Right lobe of liver (tissue), 6 donors: ENCODE measurements around the gene LDB3. TPM values are rescaled to one million over a fixed set of nuclear protein-coding genes. Genes with fewer than 3 reads are reported as not detected.
A peak's percentile ranks its signal among the peaks of the same experiment; 100 is the strongest.

Source experiments
- ATAC-seq, 4 donors: fragments of 200-7000 bp; cut with Tn5 transposase; one replicate each; pipeline ENCODE4 v1.9.1; 2020; ENCODE audit warnings: mild to moderate bottlenecking in 4 of 4, moderate library complexity in 4 of 4
- DNase-seq, 3 donors: peaks; one replicate each; pipeline ENCODE4 v3.0.0-alpha.2; 2020
- H3K27ac ChIP-seq, 3 donors: fragments of 200-600 bp; one replicate each; pipeline ENCODE4 v1.8.0; 2022
- H3K27me3 ChIP-seq, 2 donors: fragments of 200-600 bp; one replicate each; pipeline ENCODE4 v1.8.0; 2022
- H3K36me3 ChIP-seq, 4 donors: fragments of 200-600 bp; sonication (generic) in 1 of 4; one replicate each; pipeline versions ENCODE4 v1.5.1 to v1.8.0; 2017 to 2022; ENCODE audit warnings: control low read depth in 1 of 4
- H3K4me1 ChIP-seq, 4 donors: fragments of 200-600 bp; sonication (generic) in 1 of 4; one replicate each; pipeline versions ENCODE4 v1.5.1 to v1.8.0; 2017 to 2022; ENCODE audit warnings: control low read depth in 1 of 4
- H3K4me3 ChIP-seq, 3 donors: fragments of 200-600 bp; one replicate each; pipeline ENCODE4 v1.8.0; 2022
- H3K9me3 ChIP-seq, 4 donors: fragments of 200-600 bp; sonication (generic) in 1 of 4; one replicate each; pipeline versions ENCODE4 v1.5.1 to v1.8.0; 2017 to 2022; ENCODE audit warnings: control low read depth in 1 of 4
- CTCF ChIP-seq, 4 donors: fragments of 200-600 bp in 3 of 4; fragments of 450-650 bp in 1 of 4; IDR thresholded peaks; one replicate each; pipeline versions ENCODE4 v1.5.1 to v1.8.0; 2016 to 2022; ENCODE audit warnings: antibody characterized with exemption in 4 of 4, mild to moderate bottlenecking in 2 of 4
- POLR2A ChIP-seq: fragments of 450-650 bp; IDR thresholded peaks from one replicate; pipeline ENCODE4 v1.6.1; 2017; ENCODE audit warnings: antibody characterized with exemption, mild to moderate bottlenecking
- WGBS: methylation state at CpG from one replicate; pipeline ENCODE4 v1.1.6; 2018; ENCODE audit warnings: low coverage, low lambda C conversion rate; ENCODE audit not compliant: insufficient coverage; ENCODE audit errors: missing lambda C conversion rate; 5-methylcytosine and 5-hydroxymethylcytosine counted together
- intact Hi-C, 2 donors: fragments of 100-400 bp; cut with DNase I; formaldehyde crosslinking; loops; one replicate each; pipeline versions ENCODE4 v1.11.2 to v1.14.1; 2022
- total RNA-seq, 6 experiments: library from RNA; depleted of rRNA in 2 of 6; stranded (reverse); fragments of >200 nt in 2 of 6; fragmentation: NEBNext Ultra II Directional in 3 of 6; extraction: Animal tissue kit (Norgen Biotek cat#: 25700) in 3 of 6; gene quantifications; one replicate each; pipeline versions ENCODE4 v1.1.0 to v1.2.4, GENCODE V29; 2016 to 2023
- donor health status: DM: no; HTN: yes; CAD: no.
- donor health status: DM: no; HTN: no; CAD: no.
- donor health status: DM: no; HTN: no; CAD: no.
- donor health status: DM: no; HTN: yes; CAD: no.
- donor health status: DM: no; HTN: yes; CAD: no.

Gene LDB3
- total RNA-seq, 6 experiments from 2014 or later: 0.07 to 0.29 (median 0.12) TPM

GRCh38 chr10:86757113-86757972 is 89.0 kb downstream of the LDB3 start:
- H3K4me3 ChIP-seq: peak overlapping the region; percentile 59 to 89 (median 80)
- ATAC-seq (peak; percentile 4 to 21 (median 8)), DNase-seq (peak in 2 of 3 donors; percentile 42 to 54)
- TF ChIP-seq POLR2A: no peak
- TF ChIP-seq CTCF (IDR thresholded peaks at IDR 0.05): peak in 2 of 4 donors; percentile 5 to 27
- H3K9me3 ChIP-seq: no peaks in the 10 kb centered on the region
- H3K36me3 ChIP-seq: no peaks in the 10 kb centered on the region
- 3% methylated on average over 37 of the region's 47 CpGs for WGBS
- peak overlapping the region; percentile 85 to 91 (median 89) for H3K27ac ChIP-seq
- H3K27me3 ChIP-seq: no peaks in the 10 kb centered on the region
- intact Hi-C loops: no loop called here
- peaks cover 0 to 16% (median 7%) of the 10 kb centered on the region in 4 donors for H3K4me1 ChIP-seq

GRCh38 chr10:86758189-86759072 is 90.1 kb downstream of the LDB3 start:
- DNase-seq: no peak
- 52% methylated on average over 9 of the region's 9 CpGs for WGBS
- H3K4me1 ChIP-seq: peaks cover 0 to 19% (median 7%) of the 10 kb centered on the region in 4 donors
- H3K36me3 ChIP-seq: no peaks in the 10 kb centered on the region
- no peak for ATAC-seq
- no peaks in the 10 kb centered on the region for H3K9me3 ChIP-seq
- peak overlapping the region in 1 of 3 donors; percentile 91 for H3K27ac ChIP-seq
- no peaks in the 10 kb centered on the region for H3K27me3 ChIP-seq
- intact Hi-C loops: no loop called here
- H3K4me3 ChIP-seq: peak overlapping the region in 1 of 3 donors; percentile 80
- TF ChIP-seq CTCF (IDR thresholded peaks at IDR 0.05): no peak
- TF ChIP-seq POLR2A: no peak

- H3K27ac ChIP-seq: no peak overlapping the region
- no peak for TF ChIP-seq POLR2A
- TF ChIP-seq CTCF (IDR thresholded peaks at IDR 0.05): no peak
- no peaks in the 10 kb centered on the region for H3K9me3 ChIP-seq
- DNase-seq: no peak
- H3K4me1 ChIP-seq: peaks cover 0 to 21% (median 7%) of the 10 kb centered on the region in 4 donors
- ATAC-seq: no peak
- no peaks in the 10 kb centered on the region for H3K36me3 ChIP-seq
- WGBS: 25% methylated on average over 3 of the region's 3 CpGs
- no peak overlapping the region for H3K4me3 ChIP-seq
- intact Hi-C loops: no loop called here
- no peaks in the 10 kb centered on the region for H3K27me3 ChIP-seq
Measured at GRCh38 chr10:86759073-86759672, 90.9 kb downstream of the LDB3 start.

- intact Hi-C loops: no loop called here
- no peaks in the 10 kb centered on the region for H3K9me3 ChIP-seq
- TF ChIP-seq POLR2A: no peak
- no peak for TF ChIP-seq CTCF (IDR thresholded peaks at IDR 0.05)
- H3K4me3 ChIP-seq: no peak overlapping the region
- no peak overlapping the region for H3K27ac ChIP-seq
- WGBS: 59% methylated on average over 4 of the region's 5 CpGs
- H3K4me1 ChIP-seq: peaks cover 0 to 10% (median 0%) of the 10 kb centered on the region in 4 donors
- H3K36me3 ChIP-seq: no peaks in the 10 kb centered on the region
- H3K27me3 ChIP-seq: no peaks in the 10 kb centered on the region
- ATAC-seq (peak in 1 of 4 donors; percentile 54), DNase-seq (no peak)
Measured at GRCh38 chr10:86763404-86763803, 95.1 kb downstream of the LDB3 start.
